Measurements from ENCODE around the gene ICAM3. TPM values are rescaled to one million over a fixed set of nuclear protein-coding genes. Genes with fewer than 3 reads are reported as not detected.
A peak's percentile ranks its signal among the peaks of the same experiment; 100 is the strongest.
"Not testable (repeated sequence)": the region's sequence is repeated elsewhere in the genome, so short reads cannot be mapped to it uniquely, and the experiment has no call there.

ICAM3 gene
- total and polyA plus RNA-seq, 4 experiments from 2014 or later, result 191 to 287 (median 217) TPM

DNA sequence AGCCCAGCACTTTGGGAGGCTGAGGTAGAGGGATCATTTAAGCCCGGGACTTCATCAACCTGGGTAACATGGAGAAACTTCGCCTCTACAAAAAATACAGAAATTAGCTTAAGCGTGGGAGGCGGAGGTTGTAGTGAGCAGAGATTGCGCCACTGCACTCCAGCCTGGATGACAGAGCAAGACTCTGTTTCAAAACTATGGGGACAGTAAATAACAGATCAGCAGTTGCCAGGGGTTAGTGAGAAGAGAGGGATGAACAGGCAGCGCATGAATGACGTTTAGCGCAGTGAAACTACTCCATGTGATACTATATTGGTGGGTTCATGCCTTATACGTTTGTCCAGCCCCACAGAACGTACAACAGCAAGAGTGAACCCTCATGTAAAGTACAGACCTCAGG, 7.1 kb upstream of the ICAM3 start:
- Histone ChIP-seq H3K27me3 (ENCODE audit: insufficient read depth, low read length) (no peaks in the 10 kb centered on the region), H3K27ac (ENCODE audit: low read depth, low read length) (no peak overlapping the region), H3K4me1 (ENCODE audit: insufficient read depth, low read length) (no peaks in the 10 kb centered on the region), H3K36me3 (ENCODE audit: insufficient read depth, low read length) (peaks cover 6% of the 10 kb centered on the region), H3K4me3 (ENCODE audit: low read length in 2 of 2) (no peak overlapping the region), H3K9me3 (ENCODE audit: control insufficient read depth in 1 of 2, low read length in 2 of 2) (no peaks in the 10 kb centered on the region)
- Mint-ChIP-seq H3K36me3 (peaks cover 6 to 10% of the 10 kb centered on the region in 2 donors), H3K27ac (no peak overlapping the region), H3K4me3 (no peak overlapping the region), H3K9me3 (no peaks in the 10 kb centered on the region), H3K4me1 (no peaks in the 10 kb centered on the region), H3K27me3 (no peaks in the 10 kb centered on the region)
- CTCF ChIA-PET (ENCODE audit: partially characterized antibody), result no interaction called here
- DNase-seq, result no peak
- intact Hi-C loops (cut with micrococcal nuclease), result no loop called here
- POLR2A ChIA-PET (ENCODE audit: partially characterized antibody), result no interaction called here

DNA sequence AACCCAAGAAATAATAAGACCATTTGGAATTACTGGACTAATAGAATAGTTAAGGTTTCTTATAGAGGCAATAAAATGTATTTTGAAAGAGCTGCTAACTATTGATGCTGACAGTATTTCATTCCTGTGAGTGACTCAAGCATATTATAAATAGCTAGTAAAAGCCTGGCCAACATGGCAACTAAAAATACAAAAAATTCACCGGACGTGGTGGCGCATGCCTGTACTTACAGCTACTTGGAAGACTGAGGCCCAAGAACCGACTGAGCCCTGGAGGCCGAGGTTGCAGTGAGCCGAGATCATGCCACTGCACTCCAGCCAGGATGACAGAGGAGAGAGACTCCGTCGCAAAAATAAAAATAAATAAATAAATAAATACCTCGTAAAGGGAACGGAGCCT, 5.4 kb upstream of the ICAM3 start:
- no peaks in the 10 kb centered on the region for H3K36me3 ChIP-seq (ENCODE audit: insufficient read depth, low read length)
- Mint-ChIP-seq H3K4me3 (no peak overlapping the region), H3K27ac (no peak overlapping the region), H3K9me3 (no peaks in the 10 kb centered on the region), H3K36me3 (no peaks in the 10 kb centered on the region), H3K27me3 (no peaks in the 10 kb centered on the region), H3K4me1 (peaks cover 3 to 10% (median 4%) of the 10 kb centered on the region in 4 donors)
- POLR2A ChIA-PET (ENCODE audit: partially characterized antibody), result interaction anchor here (1.0 kb wide), 1 partner anchor 11 kb away, joined by 4 read pairs; the partner anchor contains the start of gene RAVER1
- H3K4me3 ChIP-seq (ENCODE audit: low read length in 2 of 2), result no peak overlapping the region
- no peak overlapping the region for H3K27ac ChIP-seq (ENCODE audit: low read depth, low read length)
- intact Hi-C loops (cut with micrococcal nuclease), result no loop called here
- H3K4me1 ChIP-seq (ENCODE audit: insufficient read depth, low read length), result peaks cover 6% of the 10 kb centered on the region
- H3K27me3 ChIP-seq (ENCODE audit: insufficient read depth, low read length), result no peaks in the 10 kb centered on the region
- H3K9me3 ChIP-seq (ENCODE audit: control insufficient read depth in 1 of 2, low read length in 2 of 2), result no peaks in the 10 kb centered on the region
- DNase-seq, result no peak
- CTCF ChIA-PET (ENCODE audit: partially characterized antibody), result interaction anchor here (0.6 to 1.7 kb wide), 2 partner anchors 85 to 242 kb away, joined by 3 to 6 read pairs; no protein-coding TSS in a partner anchor

DNA sequence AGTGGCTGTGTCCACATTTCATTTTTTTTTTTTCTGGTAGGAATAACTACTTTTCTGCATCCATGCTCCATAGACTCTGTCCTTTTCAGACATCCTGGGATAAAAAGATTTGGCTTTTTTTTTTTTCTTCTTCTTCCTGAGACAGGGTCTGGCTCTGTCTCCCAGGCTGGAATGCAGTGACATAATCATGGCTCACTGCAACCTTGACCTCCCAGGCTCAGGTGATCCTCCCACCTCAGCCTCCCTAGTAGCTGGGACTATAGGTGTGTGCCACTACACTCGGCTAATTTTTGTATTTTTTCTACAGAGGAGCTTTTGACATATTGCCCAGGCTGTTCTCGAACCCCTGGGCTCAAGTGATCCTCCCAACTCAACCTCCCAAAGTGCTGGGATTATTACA, 4.1 kb upstream of the ICAM3 start:
- intact Hi-C loops (cut with micrococcal nuclease), result no loop called here
- Histone ChIP-seq H3K4me1 (ENCODE audit: insufficient read depth, low read length) (peaks cover 16% of the 10 kb centered on the region), H3K27me3 (ENCODE audit: insufficient read depth, low read length) (no peaks in the 10 kb centered on the region), H3K36me3 (ENCODE audit: insufficient read depth, low read length) (no peaks in the 10 kb centered on the region), H3K4me3 (ENCODE audit: low read length in 2 of 2) (no peak overlapping the region), H3K27ac (ENCODE audit: low read depth, low read length) (no peak overlapping the region), H3K9me3 (ENCODE audit: control insufficient read depth in 1 of 2, low read length in 2 of 2) (no peaks in the 10 kb centered on the region)
- Mint-ChIP-seq H3K36me3 (peaks cover under 1 to 10% of the 10 kb centered on the region in 2 donors), H3K4me1 (peaks cover 11 to 23% (median 16%) of the 10 kb centered on the region in 4 donors), H3K9me3 (no peaks in the 10 kb centered on the region), H3K27me3 (no peaks in the 10 kb centered on the region), H3K4me3 (no peak overlapping the region), H3K27ac (no peak overlapping the region)
- ChIA-PET POLR2A (ENCODE audit: partially characterized antibody) (interaction anchor here (1.2 kb wide), 1 partner anchor 10 kb away, joined by 3 read pairs; the partner anchor contains the start of gene RAVER1), CTCF (ENCODE audit: partially characterized antibody) (no interaction called here)
- DNase-seq, result no peak

DNA sequence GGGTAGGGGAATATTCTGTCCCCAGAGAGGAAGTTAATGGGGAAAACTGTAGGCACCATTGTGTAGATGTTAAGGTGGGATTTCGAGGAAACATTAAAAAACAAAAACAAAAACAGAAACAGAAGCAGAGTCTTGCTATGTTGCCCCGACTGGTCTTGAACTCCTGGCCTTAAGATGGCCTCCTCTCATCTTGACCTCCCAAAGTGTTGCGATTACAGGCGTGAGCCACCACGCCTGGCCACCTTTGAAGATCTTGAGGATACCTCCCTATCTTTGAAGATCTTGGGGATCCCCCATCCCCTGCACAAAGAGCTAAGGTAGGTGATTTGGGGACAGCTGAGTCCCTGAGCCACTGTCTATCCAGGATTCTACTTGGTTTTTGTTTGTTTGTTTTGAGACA, 553 bp upstream of the ICAM3 start:
- intact Hi-C loops (cut with micrococcal nuclease), result loop anchor here (1.0 kb wide), 1 partner anchor 40 kb away; the partner anchor contains the start of gene TYK2
- Mint-ChIP-seq H3K9me3 (no peaks in the 10 kb centered on the region), H3K27me3 (no peaks in the 10 kb centered on the region), H3K4me1 (peaks cover 14 to 42% (median 25%) of the 10 kb centered on the region in 4 donors), H3K36me3 (peaks cover 3 to 18% of the 10 kb centered on the region in 2 donors), H3K4me3 (peak overlapping the region; percentile 91 to 99 (median 96)), H3K27ac (peak overlapping the region; percentile 85 to 97 (median 96))
- no peaks in the 10 kb centered on the region for H3K9me3 ChIP-seq (ENCODE audit: control insufficient read depth in 1 of 2, low read length in 2 of 2)
- no peak for DNase-seq
- CTCF ChIA-PET (ENCODE audit: partially characterized antibody), result interaction anchor here (1.0 to 2.5 kb wide), 3 partner anchors 10 to 70 kb away, joined by 4 to 12 read pairs (median 4); no protein-coding TSS in a partner anchor
- peaks cover 35% of the 10 kb centered on the region for H3K4me1 ChIP-seq (ENCODE audit: insufficient read depth, low read length)
- peak overlapping the region in 1 of 2 donors; percentile 80 for H3K4me3 ChIP-seq (ENCODE audit: low read length in 2 of 2)
- POLR2A ChIA-PET (ENCODE audit: partially characterized antibody), result interaction anchor here (0.8 to 1.0 kb wide), 3 partner anchors 40 to 236 kb away, joined by 3 to 6 read pairs (median 4); partner anchors contain the start of genes ICAM1 and TYK2
- H3K36me3 ChIP-seq (ENCODE audit: insufficient read depth, low read length), result peaks cover 12% of the 10 kb centered on the region
- H3K27ac ChIP-seq (ENCODE audit: low read depth, low read length), result peak overlapping the region; percentile 82
- no peaks in the 10 kb centered on the region for H3K27me3 ChIP-seq (ENCODE audit: insufficient read depth, low read length)

DNA sequence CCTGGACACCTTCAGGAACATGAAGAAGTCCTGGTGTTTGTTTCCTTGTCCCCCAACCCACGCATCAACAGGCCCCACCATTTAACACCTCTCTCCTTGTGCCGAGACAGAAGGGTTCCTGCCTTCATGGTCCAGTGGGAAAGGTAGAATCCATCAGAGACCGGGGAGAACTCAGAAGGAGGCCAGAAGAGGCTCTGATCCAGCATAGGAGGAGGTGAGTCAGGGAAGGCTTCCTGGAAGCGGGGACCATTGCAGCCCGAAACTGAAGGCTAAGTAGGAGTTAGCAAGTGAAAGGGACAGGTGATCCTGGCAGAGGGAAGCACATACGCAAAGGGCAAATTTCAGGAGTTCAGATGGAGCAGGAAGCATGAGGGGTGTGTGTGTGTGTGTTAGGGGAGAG, 484 bp downstream of the ICAM3 start:
- Mint-ChIP-seq H3K36me3 (peaks cover 3 to 21% of the 10 kb centered on the region in 2 donors), H3K27me3 (no peaks in the 10 kb centered on the region), H3K4me1 (peaks cover 14 to 51% (median 29%) of the 10 kb centered on the region in 4 donors), H3K27ac (peak overlapping the region; percentile 85 to 97 (median 96)), H3K4me3 (peak overlapping the region; percentile 91 to 99 (median 96)), H3K9me3 (no peaks in the 10 kb centered on the region)
- Histone ChIP-seq H3K27ac (ENCODE audit: low read depth, low read length) (peak overlapping the region; percentile 82), H3K4me1 (ENCODE audit: insufficient read depth, low read length) (peaks cover 43% of the 10 kb centered on the region), H3K4me3 (ENCODE audit: low read length in 2 of 2) (peak overlapping the region; percentile 39 to 80), H3K36me3 (ENCODE audit: insufficient read depth, low read length) (peaks cover 20% of the 10 kb centered on the region), H3K9me3 (ENCODE audit: control insufficient read depth in 1 of 2, low read length in 2 of 2) (no peaks in the 10 kb centered on the region), H3K27me3 (ENCODE audit: insufficient read depth, low read length) (no peaks in the 10 kb centered on the region)
- intact Hi-C loops (cut with micrococcal nuclease), result loop anchor here (1.0 kb wide), 1 partner anchor 41 kb away; the partner anchor contains the start of gene TYK2
- ChIA-PET CTCF (ENCODE audit: partially characterized antibody) (interaction anchor here (2.5 kb wide), 1 partner anchor 50 kb away, joined by 12 read pairs; no protein-coding TSS in a partner anchor), POLR2A (ENCODE audit: partially characterized antibody) (interaction anchor here (1.2 kb wide), 1 partner anchor 68 kb away, joined by 3 read pairs; the partner anchor contains the start of gene ICAM1)
- DNase-seq, result no peak

DNA sequence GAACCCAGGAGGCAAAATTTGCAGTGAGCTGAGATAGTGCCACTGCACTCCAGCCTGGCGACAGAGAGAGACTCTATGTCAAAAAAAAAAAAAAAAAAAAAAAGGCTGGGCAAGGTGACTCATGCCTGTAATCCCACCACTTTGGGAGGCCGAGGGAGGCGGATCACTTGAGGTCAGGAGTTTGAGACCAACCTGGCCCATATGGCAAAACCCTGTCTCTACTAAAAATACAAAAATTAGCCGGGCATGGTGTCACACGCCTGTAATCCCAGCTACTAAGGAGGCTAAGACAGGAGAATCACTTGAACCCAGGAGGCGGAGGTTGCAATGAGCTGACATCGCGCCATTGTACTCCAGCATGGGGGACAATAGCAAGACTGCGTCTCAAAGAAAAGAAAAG, 2.7 kb downstream of the ICAM3 start:
- peaks cover 8 to 36% of the 10 kb centered on the region in 2 donors for H3K36me3 Mint-ChIP-seq
- H3K9me3 Mint-ChIP-seq; H3K4me3 ChIP-seq (ENCODE audit: low read length in 2 of 2); H3K27me3 Mint-ChIP-seq; H3K27me3 ChIP-seq (ENCODE audit: insufficient read depth, low read length); DNase-seq; H3K9me3 ChIP-seq (ENCODE audit: control insufficient read depth in 1 of 2, low read length in 2 of 2); H3K27ac ChIP-seq (ENCODE audit: low read depth, low read length); intact Hi-C loops (cut with micrococcal nuclease): not testable (repeated sequence)
- H3K4me3 Mint-ChIP-seq, result peak overlapping the region in 4 of 8 donors; percentile 32 to 41 (median 40)
- POLR2A ChIA-PET (ENCODE audit: partially characterized antibody), result interaction anchor here (1.5 kb wide), 1 partner anchor 66 kb away, joined by 4 read pairs; the partner anchor contains the start of gene ICAM1
- peaks cover 21 to 70% (median 46%) of the 10 kb centered on the region in 4 donors for H3K4me1 Mint-ChIP-seq
- peaks cover 20% of the 10 kb centered on the region for H3K36me3 ChIP-seq (ENCODE audit: insufficient read depth, low read length)
- H3K27ac Mint-ChIP-seq, result peak overlapping the region in 4 of 7 donors; percentile 4 to 64 (median 27)
- peaks cover 59% of the 10 kb centered on the region for H3K4me1 ChIP-seq (ENCODE audit: insufficient read depth, low read length)
- CTCF ChIA-PET (ENCODE audit: partially characterized antibody), result interaction anchor here (1.3 kb wide), 1 partner anchor 52 kb away, joined by 5 read pairs; no protein-coding TSS in a partner anchor

DNA sequence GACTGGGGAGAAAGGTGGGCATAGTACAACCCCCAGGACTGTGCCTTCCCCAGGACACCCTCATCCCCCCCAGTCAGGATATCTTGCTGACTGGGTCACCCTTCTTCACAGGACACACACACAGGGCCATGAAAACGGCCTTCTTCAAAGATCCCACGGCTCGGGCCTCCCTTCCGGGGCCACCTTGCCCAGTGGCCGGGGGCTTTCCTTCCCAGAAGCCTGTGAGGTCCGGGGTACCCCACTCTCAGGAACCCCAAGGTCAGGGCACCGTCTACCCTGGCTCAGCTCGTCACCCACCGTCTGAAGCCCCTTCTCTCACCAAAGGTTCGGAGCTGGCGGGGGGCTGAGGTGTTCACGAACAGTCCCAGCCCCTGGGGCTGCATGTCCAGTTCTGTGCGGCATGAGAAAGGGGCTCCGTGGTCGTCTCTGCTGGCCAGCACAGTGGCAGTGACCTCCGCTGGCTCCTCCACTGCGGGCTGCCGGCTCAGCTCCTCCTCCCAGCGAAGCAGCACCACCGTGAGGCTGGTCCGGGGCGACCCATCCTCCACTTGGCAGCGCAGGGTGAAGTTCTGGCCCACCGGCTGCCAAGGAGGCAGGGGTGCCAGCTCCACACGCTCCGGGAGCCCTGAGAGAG, 4.0 kb downstream of the ICAM3 start:
- Mint-ChIP-seq H3K27ac (peak overlapping the region in 2 of 7 donors; percentile 29 to 32), H3K4me3 (peak overlapping the region in 2 of 8 donors; percentile 16 to 41)

More for the DNA sequence above, 4.0 kb downstream of the ICAM3 start:
- CTCF ChIA-PET (ENCODE audit: partially characterized antibody), result interaction anchor here (1.3 kb wide), 2 partner anchors 53 to 66 kb away, joined by 3 to 5 read pairs; no protein-coding TSS in a partner anchor
- POLR2A ChIA-PET (ENCODE audit: partially characterized antibody), result interaction anchor here (1.5 kb wide), 1 partner anchor 65 kb away, joined by 4 read pairs; the partner anchor contains the start of gene ICAM1
- intact Hi-C loops (cut with micrococcal nuclease), result no loop called here
- Histone ChIP-seq H3K9me3 (ENCODE audit: control insufficient read depth in 1 of 2, low read length in 2 of 2) (no peaks in the 10 kb centered on the region), H3K27me3 (ENCODE audit: insufficient read depth, low read length) (no peaks in the 10 kb centered on the region), H3K36me3 (ENCODE audit: insufficient read depth, low read length) (peaks cover 22% of the 10 kb centered on the region), H3K4me1 (ENCODE audit: insufficient read depth, low read length) (peaks cover 62% of the 10 kb centered on the region), H3K27ac (ENCODE audit: low read depth, low read length) (no peak overlapping the region), H3K4me3 (ENCODE audit: low read length in 2 of 2) (no peak overlapping the region)
- DNase-seq, result no peak
- H3K4me1 Mint-ChIP-seq, result peaks cover 21 to 71% (median 45%) of the 10 kb centered on the region in 4 donors
- H3K27me3 Mint-ChIP-seq, result no peaks in the 10 kb centered on the region
- peaks cover 8 to 37% of the 10 kb centered on the region in 2 donors for H3K36me3 Mint-ChIP-seq
- H3K9me3 Mint-ChIP-seq, result no peaks in the 10 kb centered on the region
